IMR-90 (cell line): ENCODE measurements around the gene COX4I1. TPM values are rescaled to one million over a fixed set of nuclear protein-coding genes. Genes with fewer than 3 reads are reported as not detected.

Experiments
- ATAC-seq: fragments of 200-7000 bp; cut with Tn5 transposase; 2 replicates; pipeline ENCODE4 v1.9.1; 2020; ENCODE audit warnings: low read depth, mild to moderate bottlenecking, moderate library complexity
- BruUV-seq: library from RNA; stranded (reverse); fragments of 400-500 nt; replicated peaks from 2 replicates; lab custom pipeline; 2021; lab: Mats Ljungman, UMichigan
- CTCF ChIA-PET: fragments of 300-600 bp; formaldehyde crosslinking; extraction: SDS; loops from one replicate; lab custom pipeline; 2021; ENCODE audit warnings: antibody characterized with exemption; lab: Yijun Ruan, JAX
- POLR2A ChIA-PET: fragments of 300-600 bp; sonication (Branson Sonifier 250); formaldehyde crosslinking; loops from one replicate; lab custom pipeline; 2022; ENCODE audit warnings: antibody characterized with exemption; ENCODE audit not compliant: unreplicated experiment; lab: Charles Lee
- DNase-seq: peaks from one replicate; pipeline ENCODE4 v3.0.0; 2013
- H2AFZ ChIP-seq: replicated peaks from 2 replicates; pipeline ENCODE3; 2013; ENCODE audit warnings: low read length, mild to moderate bottlenecking; ENCODE audit not compliant: poor library complexity
- H2AK5ac ChIP-seq: 2 replicates; pipeline ENCODE4 v1.6.1; 2013; ENCODE audit warnings: low read depth, low read length, inconsistent platforms
- H2AK9ac ChIP-seq: replicated peaks from 2 replicates; pipeline ENCODE3; 2013; ENCODE audit warnings: mild to moderate bottlenecking, low read depth, low read length, moderate library complexity; ENCODE audit not compliant: poor library complexity
- H2BK120ac ChIP-seq: 2 replicates; pipeline ENCODE4 v1.6.1; 2013; ENCODE audit warnings: low read depth, low read length, inconsistent platforms
- H2BK15ac ChIP-seq: 3 replicates; pipeline ENCODE4 v1.6.1; 2013; ENCODE audit warnings: low read depth, low read length, inconsistent platforms
- H2BK20ac ChIP-seq: 2 replicates; pipeline ENCODE4 v1.6.1; 2013; ENCODE audit warnings: low read depth, mild to moderate bottlenecking, inconsistent platforms, low read length, moderate library complexity
- H2BK5ac ChIP-seq: 2 replicates; pipeline ENCODE4 v1.6.1; 2013; ENCODE audit warnings: mild to moderate bottlenecking, low read depth, low read length, inconsistent platforms; ENCODE audit not compliant: poor library complexity, severe bottlenecking
- H3K14ac ChIP-seq: replicated peaks from 2 replicates; pipeline ENCODE4 v1.6.1; 2013; ENCODE audit warnings: low read depth, low read length, inconsistent platforms
- H3K18ac ChIP-seq: 2 replicates; pipeline ENCODE4 v1.6.1; 2013; ENCODE audit warnings: low read depth, low read length, control low read depth
- H3K23ac ChIP-seq: 2 replicates; pipeline ENCODE4 v1.6.1; 2013; ENCODE audit warnings: low read depth, low read length, inconsistent platforms
- H3K27ac ChIP-seq: 2 replicates; pipeline ENCODE4 v1.5.1; 2013; ENCODE audit warnings: mild to moderate bottlenecking, control low read depth, low read length; ENCODE audit not compliant: insufficient read depth
- H3K27me3 ChIP-seq: 2 replicates; pipeline ENCODE4 v1.6.1; 2013; ENCODE audit warnings: low read length; ENCODE audit not compliant: control insufficient read depth, insufficient read depth
- H3K36me3 ChIP-seq: 2 replicates; pipeline ENCODE4 v1.6.1; 2013; ENCODE audit warnings: low read length, mixed read lengths; ENCODE audit not compliant: control insufficient read depth, insufficient read depth
- H3K4ac ChIP-seq: 2 replicates; pipeline ENCODE4 v1.6.1; 2013; ENCODE audit warnings: low read depth, low read length, inconsistent platforms
- H3K4me1 ChIP-seq: 2 replicates; pipeline ENCODE4 v1.6.1; 2013; ENCODE audit warnings: low read length, mixed read lengths; ENCODE audit not compliant: control insufficient read depth, insufficient read depth
- H3K4me2 ChIP-seq: 2 replicates; pipeline ENCODE4 v1.6.1; 2013; ENCODE audit warnings: low read depth, mild to moderate bottlenecking, control low read depth, low read length, moderate library complexity
- H3K4me3 ChIP-seq: 2 replicates; pipeline ENCODE4 v1.5.1; 2013; ENCODE audit warnings: low read depth, mild to moderate bottlenecking, control low read depth, low read length, moderate library complexity; ENCODE audit not compliant: insufficient read depth
- H3K56ac ChIP-seq: 2 replicates; pipeline ENCODE4 v1.6.1; 2013; ENCODE audit warnings: low read length, inconsistent platforms; ENCODE audit not compliant: insufficient read depth; ENCODE audit errors: extremely low read depth
- H3K79me1 ChIP-seq, 2 experiments: 2 replicates each; pipeline ENCODE4 v1.6.1; 2013; ENCODE audit warnings: low read length in 2 of 2, inconsistent platforms in 1 of 2, low read depth in 1 of 2
- H3K9ac ChIP-seq: 2 replicates; pipeline ENCODE4 v1.6.1; 2013; ENCODE audit warnings: low read depth, low read length, control low read depth
- H3K9me1 ChIP-seq: 2 replicates; pipeline ENCODE4 v1.6.1; 2013; ENCODE audit warnings: low read length, inconsistent platforms; ENCODE audit not compliant: insufficient read depth
- H3K9me3 ChIP-seq: 2 replicates; pipeline ENCODE4 v1.6.1; 2013; ENCODE audit warnings: low read length; ENCODE audit not compliant: control insufficient read depth, insufficient read depth
- H4K20me1 ChIP-seq: 2 replicates; pipeline ENCODE4 v1.6.1; 2013; ENCODE audit warnings: low read length, inconsistent platforms; ENCODE audit not compliant: insufficient read depth
- H4K5ac ChIP-seq: 2 replicates; pipeline ENCODE4 v1.6.1; 2013; ENCODE audit warnings: mild to moderate bottlenecking, low read depth, low read length, control low read depth
- H4K8ac ChIP-seq, 2 experiments: 2 replicates each; pipeline ENCODE4 v1.6.1; 2013; ENCODE audit warnings: low read depth in 2 of 2, low read length in 2 of 2, control low read depth in 1 of 2, inconsistent platforms in 1 of 2
- H4K91ac ChIP-seq: 2 replicates; pipeline ENCODE4 v1.6.1; 2013; ENCODE audit warnings: low read depth, low read length, inconsistent platforms; ENCODE audit not compliant: insufficient read depth
- BHLHE40 ChIP-seq: fragments of 150-350 bp; IDR thresholded peaks from 2 replicates; pipeline ENCODE4 v1.6.1; 2016; ENCODE audit warnings: mild to moderate bottlenecking, low read depth, low read length
- CEBPB ChIP-seq: IDR thresholded peaks from 2 replicates; pipeline ENCODE4 v1.6.1; 2012; ENCODE audit warnings: low read depth, low read length, improper control_type of control experiment
- CHD1 ChIP-seq: IDR thresholded peaks from 2 replicates; pipeline ENCODE4 v1.6.1; 2012; ENCODE audit warnings: low read depth, low read length, improper control_type of control experiment
- MAZ ChIP-seq: IDR thresholded peaks from 2 replicates; pipeline ENCODE4 v1.6.1; 2012; ENCODE audit warnings: low read depth, mild to moderate bottlenecking, low read length, improper control_type of control experiment, moderate library complexity, borderline replicate concordance
- NFE2L2 ChIP-seq: fragments of 150-350 bp; IDR thresholded peaks from 2 replicates; pipeline ENCODE4 v1.6.1; 2016; ENCODE audit warnings: low read depth, mild to moderate bottlenecking, low read length
- RAD21 ChIP-seq: IDR thresholded peaks from 2 replicates; pipeline ENCODE4 v1.6.1; 2012; ENCODE audit warnings: low read length, improper control_type of control experiment
- RCOR1 ChIP-seq: IDR thresholded peaks from 2 replicates; pipeline ENCODE4 v1.6.1; 2012; ENCODE audit warnings: mild to moderate bottlenecking, low read length, improper control_type of control experiment; ENCODE audit not compliant: insufficient replicate concordance
- SMC3 ChIP-seq: fragments of 150-350 bp; IDR thresholded peaks from 2 replicates; pipeline ENCODE4 v1.6.1; 2016; ENCODE audit warnings: low read depth, mild to moderate bottlenecking, antibody characterized with exemption, low read length, moderate library complexity
- WGBS, 2 experiments: methylation state at CpG; one replicate each; pipeline versions ENCODE4 v1.1.5 to v1.1.7; 2013; ENCODE audit warnings: missing lambda C conversion rate in 2 of 2; ENCODE audit not compliant: insufficient read length in 1 of 2; ENCODE audit errors: extremely low coverage in 2 of 2; 5-methylcytosine and 5-hydroxymethylcytosine counted together
- dilution Hi-C: fragments of 300-500 bp; cut with HindIII; formaldehyde crosslinking; loops from one replicate; pipeline ENCODE4 v1.14.3; 2018; ENCODE audit warnings: low sequenced_read_pairs; ENCODE audit not compliant: unreplicated experiment
- in situ Hi-C: fragments of 300-500 bp; cut with MboI; formaldehyde crosslinking; loops from 3 replicates; pipeline ENCODE4 v1.14.3; 2019; ENCODE audit warnings: low sequenced_read_pairs, inconsistent platforms, mixed read lengths
- intact Hi-C: fragments of 100-400 bp; cut with micrococcal nuclease; formaldehyde crosslinking; loops from 2 replicates; pipeline ENCODE4 v1.10.0; 2022
- polyA plus RNA-seq, 3 experiments: library from polyadenylated mRNA; depleted of rRNA; stranded (reverse); fragments of >200 nt; gene quantifications; 2 replicates each; pipeline ENCODE4 v1.2.3, GENCODE V29; 2012; ENCODE audit warnings: low replicate concordance in 1 of 3
- total RNA-seq: library from RNA; depleted of rRNA; stranded (reverse); fragments of >200 nt; gene quantifications from 2 replicates; pipeline ENCODE4 v1.2.3, GENCODE V29; 2012
- TF ChIP-seq, protein P1 (sequence below): fragments of 150-350 bp; IDR thresholded peaks from 2 replicates; pipeline ENCODE4 v1.6.1; 2017; ENCODE audit warnings: mild to moderate bottlenecking, antibody characterized with exemption, low read length, low read depth
- TF ChIP-seq, protein P2 (sequence below): conservative IDR thresholded peaks from 2 replicates; pipeline ENCODE4 v1.5.1; 2012; ENCODE audit warnings: mild to moderate bottlenecking, low read depth, low read length, improper control_type of control experiment

Gene COX4I1
- total and polyA plus RNA-seq, 2 of the 4 experiments (the other 2 are of a cell fraction), result 397 to 700 TPM

DNA sequence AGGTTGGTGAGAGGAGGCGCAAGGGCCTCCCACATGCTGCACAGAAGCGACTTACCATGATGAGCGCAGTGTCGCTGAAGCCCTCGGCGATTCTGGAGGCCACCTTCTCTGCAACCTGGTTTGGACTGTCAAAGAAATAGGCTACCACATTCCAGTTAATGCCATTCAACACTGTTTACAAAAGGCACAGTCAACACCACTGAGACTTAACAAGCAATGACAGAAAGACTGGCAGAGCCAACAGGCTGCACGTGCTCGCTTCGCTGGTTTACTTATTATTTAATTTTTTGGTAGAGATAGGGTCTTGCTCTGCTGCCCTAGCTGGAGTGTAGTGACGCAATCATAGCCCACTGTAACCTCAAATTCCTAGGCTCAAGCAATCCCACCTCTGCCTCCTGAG is 18.3 kb upstream of the COX4I1 start:
- Histone ChIP-seq H3K14ac (no peak overlapping the region), H3K9me3 (no peaks in the 10 kb centered on the region), H4K5ac (no peak overlapping the region), H2AK9ac (no peak overlapping the region), H3K18ac (no peak overlapping the region), H4K8ac (no peak overlapping the region), H3K23ac (no peak overlapping the region), H3K9ac (no peak overlapping the region), H3K4me2 (no peak overlapping the region), H4K20me1 (peaks cover 50% of the 10 kb centered on the region), H2BK15ac (no peak overlapping the region), H3K27ac (no peak overlapping the region), H3K56ac (no peak overlapping the region), H3K4ac (no peak overlapping the region), H2BK120ac (no peak overlapping the region), H2BK20ac (no peak overlapping the region), H3K9me1 (no peaks in the 10 kb centered on the region), H2AFZ (no peak overlapping the region), H3K79me1 (peaks cover 33 to 60% of the 10 kb centered on the region in 2 experiments), H3K4me1 (peaks cover 13% of the 10 kb centered on the region), H2AK5ac (no peak overlapping the region), H3K4me3 (no peak overlapping the region), H3K36me3 (peaks cover 35% of the 10 kb centered on the region), H4K91ac (no peak overlapping the region), H3K27me3 (no peaks in the 10 kb centered on the region), H2BK5ac (no peak overlapping the region)
- no TSS peak for BruUV-seq
- ChIA-PET POLR2A (no interaction called here), CTCF (no interaction called here)
- ATAC-seq (no peak), DNase-seq (no peak)
- TF ChIP-seq SMC3, result no peak
- TF ChIP-seq MAZ, result no peak
- TF ChIP-seq, protein P1, sequence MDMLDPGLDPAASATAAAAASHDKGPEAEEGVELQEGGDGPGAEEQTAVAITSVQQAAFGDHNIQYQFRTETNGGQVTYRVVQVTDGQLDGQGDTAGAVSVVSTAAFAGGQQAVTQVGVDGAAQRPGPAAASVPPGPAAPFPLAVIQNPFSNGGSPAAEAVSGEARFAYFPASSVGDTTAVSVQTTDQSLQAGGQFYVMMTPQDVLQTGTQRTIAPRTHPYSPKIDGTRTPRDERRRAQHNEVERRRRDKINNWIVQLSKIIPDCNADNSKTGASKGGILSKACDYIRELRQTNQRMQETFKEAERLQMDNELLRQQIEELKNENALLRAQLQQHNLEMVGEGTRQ, result no peak
- no peak for TF ChIP-seq BHLHE40
- no peak for TF ChIP-seq CHD1
- no peak for TF ChIP-seq RCOR1
- TF ChIP-seq CEBPB, result no peak
- TF ChIP-seq, protein P2, sequence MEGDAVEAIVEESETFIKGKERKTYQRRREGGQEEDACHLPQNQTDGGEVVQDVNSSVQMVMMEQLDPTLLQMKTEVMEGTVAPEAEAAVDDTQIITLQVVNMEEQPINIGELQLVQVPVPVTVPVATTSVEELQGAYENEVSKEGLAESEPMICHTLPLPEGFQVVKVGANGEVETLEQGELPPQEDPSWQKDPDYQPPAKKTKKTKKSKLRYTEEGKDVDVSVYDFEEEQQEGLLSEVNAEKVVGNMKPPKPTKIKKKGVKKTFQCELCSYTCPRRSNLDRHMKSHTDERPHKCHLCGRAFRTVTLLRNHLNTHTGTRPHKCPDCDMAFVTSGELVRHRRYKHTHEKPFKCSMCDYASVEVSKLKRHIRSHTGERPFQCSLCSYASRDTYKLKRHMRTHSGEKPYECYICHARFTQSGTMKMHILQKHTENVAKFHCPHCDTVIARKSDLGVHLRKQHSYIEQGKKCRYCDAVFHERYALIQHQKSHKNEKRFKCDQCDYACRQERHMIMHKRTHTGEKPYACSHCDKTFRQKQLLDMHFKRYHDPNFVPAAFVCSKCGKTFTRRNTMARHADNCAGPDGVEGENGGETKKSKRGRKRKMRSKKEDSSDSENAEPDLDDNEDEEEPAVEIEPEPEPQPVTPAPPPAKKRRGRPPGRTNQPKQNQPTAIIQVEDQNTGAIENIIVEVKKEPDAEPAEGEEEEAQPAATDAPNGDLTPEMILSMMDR, result no peak
- TF ChIP-seq RAD21, result no peak
- no peak for TF ChIP-seq NFE2L2
- dilution Hi-C loops (no loop called here), intact Hi-C loops (no loop called here), in situ Hi-C loops (no loop called here)
- 90% methylated on average over 6 of the region's 10 CpGs; no CpG with 5 or more reads in 1 of the 2 experiments for WGBS, 2 experiments
